LNCaP clone FGC (cell line): Measurements from ENCODE around the gene PTPRE.

Source experiments
- DNase-seq: peaks from one replicate; pipeline ENCODE4 v3.0.0-alpha.2; 2011; ENCODE audit warnings: low read depth
- H3K4me3 ChIP-seq: 2 replicates; pipeline ENCODE4 v1.5.1; 2011; ENCODE audit warnings: mild to moderate bottlenecking, low read depth, low read length, control low read depth
- CTCF ChIP-seq: IDR thresholded peaks from 2 replicates; pipeline ENCODE4 v1.5.1; 2012; ENCODE audit warnings: mild to moderate bottlenecking; ENCODE audit not compliant: control insufficient read depth, insufficient read depth; ENCODE audit errors: extremely low read depth

The PTPRE gene

GRCh38 chr10:127925471-127926207, 18.7 kb downstream of the PTPRE start:
- no peak for DNase-seq
- no peak for TF ChIP-seq CTCF

GRCh38 chr10:127926455-127926854, 19.6 kb downstream of the PTPRE start:
- no peak overlapping the region for H3K4me3 ChIP-seq
- no peak for TF ChIP-seq CTCF

More at GRCh38 chr10:127925471-127926207, 18.7 kb downstream of the PTPRE start:
- H3K4me3 ChIP-seq, result no peak overlapping the region

GRCh38 chr10:127928021-127928806, 21.3 kb downstream of the PTPRE start:
- DNase-seq, result no peak
- no peak for TF ChIP-seq CTCF
- H3K4me3 ChIP-seq, result no peak overlapping the region

More at GRCh38 chr10:127926455-127926854, 19.6 kb downstream of the PTPRE start:
- DNase-seq, result no peak

- no peak for DNase-seq
- no peak overlapping the region for H3K4me3 ChIP-seq
- no peak for TF ChIP-seq CTCF
These were observed 25.8 kb downstream of the PTPRE start for GRCh38 chr10:127932521-127933270.

GRCh38 chr10:127933271-127933670, 26.4 kb downstream of the PTPRE start:
- TF ChIP-seq CTCF, result no peak

GRCh38 chr10:127934383-127934782, 27.5 kb downstream of the PTPRE start:
- TF ChIP-seq CTCF, result no peak
- DNase-seq, result no peak
- no peak overlapping the region for H3K4me3 ChIP-seq

More at GRCh38 chr10:127933271-127933670, 26.4 kb downstream of the PTPRE start:
- DNase-seq, result no peak
- no peak overlapping the region for H3K4me3 ChIP-seq
